ENCODE measurements around the gene TBC1D5.

TBC1D5 gene

GRCh38 chr3:17585394-17586325, 156.8 kb downstream of the TBC1D5 start:
- no peaks in the 10 kb centered on the region for H3K36me3 ChIP-seq (ENCODE audit: control insufficient read depth, low read length)
- no peaks in the 10 kb centered on the region for H3K9me2 ChIP-seq (replicated peaks; ENCODE audit: control insufficient read depth, low read length)
- H3K4me2 ChIP-seq (ENCODE audit: low read length) = no peak overlapping the region
- no peaks in the 10 kb centered on the region for H3K27me3 ChIP-seq (ENCODE audit: control insufficient read depth, low read length)
- no peaks in the 10 kb centered on the region for H4K20me1 ChIP-seq (ENCODE audit: control insufficient read depth, insufficient read depth, low read depth, low read length)
- TF ChIP-seq EZH2phosphoT487 (IDR thresholded peaks at IDR 0.05; ENCODE audit: borderline replicate concordance, low read length) (no peak), CTCF (IDR thresholded peaks at IDR 0.05; ENCODE audit: low read depth, low read length, poor library complexity, severe bottlenecking) (no peak)
- H3K79me2 ChIP-seq (ENCODE audit: control insufficient read depth, low read length) = no peaks in the 10 kb centered on the region
- peaks cover 7% of the 10 kb centered on the region for H3K4me1 ChIP-seq (ENCODE audit: control insufficient read depth, low read length)
- H3F3A ChIP-seq (ENCODE audit: control insufficient read depth, insufficient read depth) = no peaks in the 10 kb centered on the region
- H3K27ac ChIP-seq (ENCODE audit: low read depth, low read length) = no peak overlapping the region
- no peak overlapping the region for H3K4me3 ChIP-seq (ENCODE audit: low read length)
- peaks cover 4% of the 10 kb centered on the region; the same call in 1 of the 2 replicates for H3K9me3 ChIP-seq (ENCODE audit: control insufficient read depth, insufficient read depth, low read length)

GRCh38 chr3:17584066-17584465, 158.4 kb downstream of the TBC1D5 start:
- H3K79me2 ChIP-seq (ENCODE audit: control insufficient read depth, low read length) = no peaks in the 10 kb centered on the region

GRCh38 chr3:17583530-17583929, 158.9 kb downstream of the TBC1D5 start:
- TF ChIP-seq CTCF (IDR thresholded peaks at IDR 0.05; ENCODE audit: low read depth, low read length, poor library complexity, severe bottlenecking) (no peak), EZH2phosphoT487 (IDR thresholded peaks at IDR 0.05; ENCODE audit: borderline replicate concordance, low read length) (no peak)
- H4K20me1 ChIP-seq (ENCODE audit: control insufficient read depth, insufficient read depth, low read depth, low read length) = no peaks in the 10 kb centered on the region
- 0 out of 2 replicates have a peak, but pooled peaks cover 2% of the 10 kb centered on the region for H3K79me2 ChIP-seq (ENCODE audit: control insufficient read depth, low read length)

More at GRCh38 chr3:17584066-17584465, 158.4 kb downstream of the TBC1D5 start:
- no peaks in the 10 kb centered on the region for H3K9me3 ChIP-seq (ENCODE audit: control insufficient read depth, insufficient read depth, low read length)
- no peaks in the 10 kb centered on the region for H4K20me1 ChIP-seq (ENCODE audit: control insufficient read depth, insufficient read depth, low read depth, low read length)
- H3F3A ChIP-seq (ENCODE audit: control insufficient read depth, insufficient read depth) = no peaks in the 10 kb centered on the region
- no peaks in the 10 kb centered on the region for H3K9me2 ChIP-seq (replicated peaks; ENCODE audit: control insufficient read depth, low read length)
- no peaks in the 10 kb centered on the region for H3K36me3 ChIP-seq (ENCODE audit: control insufficient read depth, low read length)
- no peak overlapping the region for H3K4me2 ChIP-seq (ENCODE audit: low read length)
- H3K4me1 ChIP-seq (ENCODE audit: control insufficient read depth, low read length) = peaks cover 23% of the 10 kb centered on the region
- no peak overlapping the region for H3K4me3 ChIP-seq (ENCODE audit: low read length)
- TF ChIP-seq EZH2phosphoT487 (IDR thresholded peaks at IDR 0.05; ENCODE audit: borderline replicate concordance, low read length) (no peak), CTCF (IDR thresholded peaks at IDR 0.05; ENCODE audit: low read depth, low read length, poor library complexity, severe bottlenecking) (no peak)
- H3K27me3 ChIP-seq (ENCODE audit: control insufficient read depth, low read length) = no peaks in the 10 kb centered on the region
- H3K27ac ChIP-seq (ENCODE audit: low read depth, low read length) = no peak overlapping the region

More at GRCh38 chr3:17583530-17583929, 158.9 kb downstream of the TBC1D5 start:
- no peak overlapping the region for H3K4me2 ChIP-seq (ENCODE audit: low read length)
- no peaks in the 10 kb centered on the region for H3K27me3 ChIP-seq (ENCODE audit: control insufficient read depth, low read length)
- H3K4me1 ChIP-seq (ENCODE audit: control insufficient read depth, low read length) = peaks cover 28% of the 10 kb centered on the region
- H3K9me2 ChIP-seq (replicated peaks; ENCODE audit: control insufficient read depth, low read length) = no peaks in the 10 kb centered on the region
- H3K27ac ChIP-seq (ENCODE audit: low read depth, low read length) = no peak overlapping the region
- H3F3A ChIP-seq (ENCODE audit: control insufficient read depth, insufficient read depth) = no peaks in the 10 kb centered on the region
- H3K36me3 ChIP-seq (ENCODE audit: control insufficient read depth, low read length) = no peaks in the 10 kb centered on the region
- H3K9me3 ChIP-seq (ENCODE audit: control insufficient read depth, insufficient read depth, low read length) = no peaks in the 10 kb centered on the region
- no peak overlapping the region for H3K4me3 ChIP-seq (ENCODE audit: low read length)
